Inferior parietal cortex (tissue), 1 donor: ENCODE results near the gene ABCA4.
"Not testable (repeated sequence)": the region's sequence is repeated elsewhere in the genome, so short reads cannot be mapped to it uniquely, and the experiment has no call there.

Source experiments
- DNase-seq: peaks from one replicate; pipeline ENCODE4 v3.0.0-alpha.2; 2016; ENCODE audit errors: extremely low spot score

Gene ABCA4

GRCh38 chr1:94004924-94005323 lies 116.0 kb downstream of the ABCA4 start:
- no peak for DNase-seq

DNA sequence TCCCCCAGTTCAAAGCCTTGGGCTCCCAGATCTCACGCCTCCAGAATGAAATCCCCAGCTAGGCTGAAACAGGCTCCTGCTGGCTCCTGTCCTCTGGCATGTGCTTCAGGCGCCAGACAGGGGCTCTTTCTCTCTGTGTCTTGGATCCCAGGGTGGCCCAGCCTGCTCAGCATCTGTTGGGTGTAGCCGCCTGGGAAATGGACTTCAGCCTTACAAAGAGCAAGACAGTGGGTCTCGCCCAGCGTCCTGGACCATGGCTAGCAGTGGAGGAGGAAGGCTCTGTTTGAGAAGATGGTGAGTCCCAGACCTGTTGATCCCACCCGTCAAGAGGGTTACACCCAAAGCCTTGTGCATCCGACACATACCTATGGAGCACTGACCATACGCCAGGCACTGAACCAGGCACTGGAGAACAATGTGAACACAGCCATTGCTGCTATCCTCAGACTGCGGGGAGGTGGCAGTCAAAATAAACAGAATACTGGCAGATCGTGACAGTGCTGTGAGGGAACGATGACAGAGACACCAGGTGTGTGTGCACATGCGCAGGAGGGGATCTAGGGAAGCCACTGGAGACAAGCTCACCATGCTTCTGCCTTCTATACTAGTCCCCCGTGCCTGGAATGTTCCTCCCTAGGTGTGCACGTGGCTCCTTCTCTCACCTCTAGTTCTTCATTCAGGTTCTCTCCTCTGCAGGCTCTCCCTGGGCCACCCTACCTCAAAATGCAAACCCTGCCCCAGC lies 118.7 kb downstream of the ABCA4 start:
- no peak for DNase-seq

GRCh38 chr1:94001397-94002045 lies 119.4 kb downstream of the ABCA4 start:
- DNase-seq, result no peak

- no peak for DNase-seq
These were observed 120.3 kb downstream of the ABCA4 start for GRCh38 chr1:94000510-94001282.

DNA sequence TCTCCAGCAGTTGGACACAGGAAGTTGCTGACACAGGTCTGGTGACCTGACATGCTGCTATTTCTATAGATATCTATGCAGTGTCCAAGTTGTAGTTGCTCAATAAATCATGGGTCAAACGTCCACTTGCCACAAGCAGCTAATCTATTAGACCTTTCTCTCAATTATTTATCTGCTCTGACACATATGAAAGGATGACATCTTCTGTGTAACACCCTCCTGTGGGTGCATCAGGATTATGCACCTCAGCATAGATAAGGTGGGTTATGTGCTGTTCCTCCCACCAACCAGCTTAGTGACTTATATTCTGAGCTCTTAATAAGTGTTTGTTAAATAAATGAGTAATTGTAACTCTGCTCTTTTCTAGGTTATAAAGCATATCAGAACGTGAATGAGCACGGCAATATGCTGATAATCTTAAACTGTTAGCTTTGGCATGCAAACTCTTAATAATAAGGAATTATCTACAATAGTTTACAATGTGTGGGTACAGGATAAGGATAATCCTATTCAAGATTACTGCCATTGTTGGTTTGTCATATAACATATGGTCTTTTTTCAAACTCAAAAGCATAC lies 121.0 kb downstream of the ABCA4 start:
- DNase-seq, result no peak

DNA sequence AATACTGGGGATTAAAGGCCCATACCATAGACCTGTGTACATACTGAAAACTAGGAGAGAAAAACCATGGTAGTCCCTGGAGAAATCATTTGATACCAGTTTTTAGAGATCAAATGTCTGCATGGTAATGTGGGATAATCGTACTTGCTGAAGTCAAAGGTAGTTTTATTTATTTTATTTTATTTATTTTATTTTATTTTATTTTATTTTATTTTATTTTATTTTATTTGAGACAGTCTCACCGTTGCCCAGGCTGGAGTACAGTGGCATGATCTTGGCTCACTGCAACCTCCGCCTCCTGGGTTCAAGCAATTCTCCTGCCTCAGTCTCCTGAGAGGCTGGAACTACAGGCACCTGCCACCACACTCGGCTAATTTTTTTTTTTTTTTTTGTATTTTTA lies 122.4 kb downstream of the ABCA4 start:
- DNase-seq, result not testable (repeated sequence)

DNA sequence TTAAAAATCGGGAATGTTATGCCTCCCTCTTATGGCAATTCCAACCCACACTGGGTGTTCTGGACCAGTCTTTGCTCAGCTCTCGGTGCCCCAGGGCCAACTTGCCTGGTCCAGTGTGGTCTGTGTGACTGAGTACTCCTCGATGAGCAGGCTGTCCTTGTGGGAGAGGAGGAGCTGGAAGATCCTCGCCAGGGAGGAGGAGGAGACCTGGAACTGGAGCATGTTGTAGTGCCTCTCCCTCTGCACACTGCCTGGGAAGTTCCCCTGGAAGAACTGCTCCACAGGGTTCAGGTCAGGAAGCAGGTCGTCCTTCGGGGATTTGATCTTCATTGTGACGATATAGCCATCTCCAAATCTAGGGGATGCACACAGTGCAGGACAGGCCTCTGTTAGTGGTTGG lies 123.2 kb downstream of the ABCA4 start:
- DNase-seq, result no peak

DNA sequence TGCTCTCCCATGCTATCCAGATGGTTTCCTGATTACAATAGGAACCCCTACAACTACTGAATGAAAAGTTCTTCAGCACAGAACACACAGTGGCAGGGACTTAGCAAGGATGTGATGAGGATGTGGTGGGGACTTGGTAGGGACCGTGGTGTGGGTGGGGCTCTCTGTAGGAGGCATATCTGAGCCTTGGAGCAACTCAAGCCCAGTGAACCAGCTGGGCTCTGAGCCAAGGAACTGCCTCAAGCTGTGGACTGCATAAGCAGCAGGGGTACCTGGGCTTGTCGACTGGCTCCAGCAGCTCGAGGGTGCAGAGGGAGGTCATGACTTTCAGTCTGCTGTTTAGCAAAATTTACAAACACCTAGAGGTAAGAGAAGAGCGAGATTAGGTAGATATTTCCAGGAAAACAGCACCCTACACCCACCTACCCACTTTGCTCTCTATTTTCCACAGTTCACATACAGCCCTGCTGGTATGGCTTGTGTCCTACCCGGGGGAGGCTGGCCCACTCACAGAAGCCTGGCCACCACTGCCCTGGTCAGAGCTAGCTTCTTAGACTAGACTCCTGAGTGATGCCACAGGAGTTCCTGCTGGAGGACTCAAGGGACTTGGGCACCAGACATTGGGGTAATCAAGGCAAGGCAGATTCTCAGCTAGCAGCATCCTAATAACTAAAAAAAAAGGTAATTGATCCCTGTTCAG lies 125.0 kb downstream of the ABCA4 start:
- DNase-seq, result no peak

DNA sequence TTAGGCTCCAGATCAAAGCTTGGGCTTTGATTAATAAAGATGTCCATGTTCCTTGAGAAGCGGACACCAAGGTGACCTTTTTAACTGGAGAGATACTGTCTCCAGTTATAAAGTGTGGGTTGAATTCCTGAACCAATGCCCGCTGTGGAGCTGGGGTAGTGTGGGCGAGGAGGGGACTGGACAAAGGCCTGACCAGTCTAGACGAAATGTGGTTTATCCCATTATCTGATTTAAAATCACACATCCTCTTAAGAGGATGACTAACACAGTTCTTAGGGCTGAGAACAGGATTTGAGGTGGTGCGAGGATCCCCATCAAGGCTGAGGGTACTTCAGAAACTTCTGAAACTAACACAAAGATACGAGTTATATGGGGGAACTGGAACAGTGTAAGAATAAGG lies 127.2 kb downstream of the ABCA4 start:
- no peak for DNase-seq

DNA sequence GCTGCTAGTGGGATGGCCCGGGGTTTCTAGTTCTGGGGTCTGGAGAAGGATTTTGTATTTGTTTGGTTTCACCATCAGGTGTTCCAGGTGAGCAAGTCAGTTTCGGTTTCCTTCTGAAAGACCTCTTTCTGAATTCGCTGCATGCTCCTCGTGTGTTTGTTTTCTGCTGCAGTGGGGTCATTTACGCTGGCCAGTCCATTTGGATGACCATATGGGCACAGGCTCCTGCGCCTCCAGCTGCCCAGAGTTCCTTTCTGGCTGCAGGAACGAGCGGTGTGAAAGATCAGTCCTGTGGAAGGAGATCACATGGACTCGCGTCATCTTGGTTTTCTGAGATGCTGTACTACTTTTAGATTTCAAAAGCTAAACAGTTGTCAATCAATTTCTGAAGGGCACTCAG lies 128.0 kb downstream of the ABCA4 start:
- no peak for DNase-seq

DNA sequence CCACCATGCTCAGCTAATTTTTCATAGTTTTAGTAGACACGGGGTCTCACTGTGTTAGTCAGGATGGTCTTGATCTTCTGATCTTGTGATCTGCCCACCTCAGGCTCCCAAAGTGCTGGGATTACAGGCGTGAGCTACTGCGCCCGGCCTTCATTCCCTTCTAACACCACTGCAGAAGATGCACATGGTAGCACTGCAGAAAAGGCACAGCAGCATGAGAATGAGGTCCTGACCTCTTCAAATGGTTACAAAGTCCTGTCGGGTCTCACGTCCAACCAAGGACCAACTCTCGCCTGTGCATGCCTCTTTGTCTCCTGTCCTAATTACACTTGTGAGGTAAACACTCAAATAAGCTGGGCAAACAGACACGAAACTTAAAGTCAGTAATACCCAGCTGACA lies 128.8 kb downstream of the ABCA4 start:
- DNase-seq, result no peak

- no peak for DNase-seq
These were observed 129.7 kb downstream of the ABCA4 start for GRCh38 chr1:93991271-93991670.

GRCh38 chr1:93990477-93990876 lies 130.5 kb downstream of the ABCA4 start:
- not testable (repeated sequence) for DNase-seq

DNA sequence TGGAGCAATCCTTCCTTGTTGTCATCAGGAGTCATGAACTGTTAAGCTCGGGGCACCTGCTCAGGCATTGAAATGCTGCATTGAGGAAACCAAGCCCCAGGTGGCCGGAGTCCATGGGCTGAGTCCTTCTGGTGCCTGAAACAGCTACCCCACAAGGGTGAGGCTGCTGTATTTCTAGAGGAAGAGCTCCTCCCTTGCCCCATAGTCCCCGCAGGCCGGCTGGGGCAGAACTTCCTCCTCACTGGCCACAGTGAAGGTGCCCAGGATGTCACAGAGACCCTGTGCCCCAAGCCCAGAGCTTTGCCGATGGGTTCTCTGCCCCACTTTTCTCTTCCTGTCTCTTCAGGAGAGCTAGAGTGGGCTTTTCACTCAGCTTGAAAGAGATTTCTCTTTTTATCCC lies 130.9 kb downstream of the ABCA4 start:
- no peak for DNase-seq

DNA sequence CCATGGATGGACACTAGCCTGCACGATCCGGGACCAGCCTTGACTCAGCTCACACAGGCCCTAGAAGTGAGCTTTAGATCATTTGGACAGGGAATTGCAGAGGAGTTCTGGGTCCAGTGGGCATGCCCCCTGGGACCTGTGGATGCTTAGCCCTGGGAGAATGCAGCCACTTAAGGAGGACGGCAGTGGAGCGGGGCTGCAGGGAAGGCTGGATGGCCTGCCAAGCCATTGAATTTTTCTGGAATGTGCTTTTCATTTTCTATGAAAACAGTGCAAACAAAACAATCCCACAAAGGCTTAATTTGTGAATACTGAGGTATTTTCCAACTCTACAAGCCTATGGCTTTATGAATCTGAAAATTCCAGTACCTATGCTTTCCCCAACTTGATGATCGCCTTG lies 131.3 kb downstream of the ABCA4 start:
- no peak for DNase-seq

DNA sequence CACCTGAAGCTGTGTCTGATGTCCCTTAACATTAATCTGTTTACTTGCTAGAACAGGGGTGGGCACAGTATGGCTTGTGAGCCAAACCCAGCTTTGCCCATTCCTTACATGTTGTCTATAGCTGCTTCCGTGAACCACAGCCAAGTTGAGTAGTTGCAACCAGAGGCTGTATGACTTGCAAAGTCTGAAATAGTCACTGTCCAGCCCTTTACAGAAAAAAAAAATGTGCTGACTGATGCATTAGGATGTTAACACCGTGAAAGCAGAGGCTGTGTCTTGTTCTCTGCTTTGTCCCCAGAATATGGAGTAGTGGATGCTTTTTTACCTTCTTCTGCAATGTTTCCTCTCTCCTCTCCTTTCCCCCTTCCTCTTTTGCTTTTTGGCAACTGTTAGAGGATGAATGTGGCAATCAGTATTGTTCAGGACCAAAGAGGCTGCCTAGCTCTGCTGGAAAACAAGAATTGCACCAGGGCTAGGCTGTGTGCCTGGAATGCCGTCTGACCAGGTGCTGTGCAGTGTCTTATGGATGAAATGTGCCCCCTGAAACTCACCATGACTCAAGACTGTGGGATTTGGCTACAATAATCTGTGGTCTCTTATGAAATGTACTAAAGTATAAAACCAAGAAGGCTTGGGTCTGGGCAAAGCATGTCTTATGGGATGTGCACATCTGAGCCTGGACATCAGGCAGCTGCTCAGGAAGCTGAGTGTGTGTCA lies 132.2 kb downstream of the ABCA4 start:
- no peak for DNase-seq

- DNase-seq, result no peak
These were observed 139.7 kb downstream of the ABCA4 start for GRCh38 chr1:93981274-93981667.

GRCh38 chr1:93980320-93981273 lies 140.4 kb downstream of the ABCA4 start:
- no peak for DNase-seq

DNA sequence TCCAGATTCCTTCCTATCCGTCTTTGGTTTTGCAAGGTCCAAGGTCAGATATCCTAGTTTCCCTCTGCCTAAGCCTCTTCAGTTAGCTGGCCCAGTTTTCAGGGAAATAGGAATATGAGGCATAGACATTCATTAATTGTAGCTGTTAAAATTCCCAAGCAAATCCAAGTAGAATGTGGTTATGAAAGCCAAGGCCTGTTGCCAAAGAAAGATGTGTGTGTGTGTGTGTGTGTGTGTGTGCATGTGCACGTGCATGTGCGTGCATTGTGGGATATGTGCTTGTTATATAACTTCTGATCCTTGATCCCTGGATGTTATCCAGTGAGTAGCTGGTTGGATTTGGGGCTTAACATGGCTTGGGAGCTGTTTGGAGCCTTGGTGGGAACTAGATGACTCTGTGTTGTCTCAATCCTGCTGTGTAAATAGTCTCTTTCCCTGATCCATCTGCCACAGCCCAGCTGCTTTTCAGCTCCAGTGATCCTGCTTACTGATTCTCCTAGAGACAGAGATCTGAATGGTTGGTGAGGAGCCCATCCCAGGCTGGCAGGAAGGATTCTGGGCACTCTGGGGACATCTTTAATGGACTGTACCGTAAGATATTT lies 141.1 kb downstream of the ABCA4 start:
- DNase-seq, result no peak
